WI38 (cell line): ENCODE results near the gene NOL3.

Source experiments
- H3K4me3 ChIP-seq: 2 replicates; pipeline ENCODE4 v1.5.1; 2011; ENCODE audit warnings: low read depth, mild to moderate bottlenecking, control low read depth, low read length
- CTCF ChIP-seq: IDR thresholded peaks from 2 replicates; pipeline ENCODE4 v1.5.1; 2012; ENCODE audit warnings: low read depth, mild to moderate bottlenecking, control low read depth, low read length

NOL3 gene

GRCh38 chr16:67209565-67209964 is 39.2 kb downstream of the NOL3 start:
- no peak overlapping the region for H3K4me3 ChIP-seq
- TF ChIP-seq CTCF = no peak

DNA sequence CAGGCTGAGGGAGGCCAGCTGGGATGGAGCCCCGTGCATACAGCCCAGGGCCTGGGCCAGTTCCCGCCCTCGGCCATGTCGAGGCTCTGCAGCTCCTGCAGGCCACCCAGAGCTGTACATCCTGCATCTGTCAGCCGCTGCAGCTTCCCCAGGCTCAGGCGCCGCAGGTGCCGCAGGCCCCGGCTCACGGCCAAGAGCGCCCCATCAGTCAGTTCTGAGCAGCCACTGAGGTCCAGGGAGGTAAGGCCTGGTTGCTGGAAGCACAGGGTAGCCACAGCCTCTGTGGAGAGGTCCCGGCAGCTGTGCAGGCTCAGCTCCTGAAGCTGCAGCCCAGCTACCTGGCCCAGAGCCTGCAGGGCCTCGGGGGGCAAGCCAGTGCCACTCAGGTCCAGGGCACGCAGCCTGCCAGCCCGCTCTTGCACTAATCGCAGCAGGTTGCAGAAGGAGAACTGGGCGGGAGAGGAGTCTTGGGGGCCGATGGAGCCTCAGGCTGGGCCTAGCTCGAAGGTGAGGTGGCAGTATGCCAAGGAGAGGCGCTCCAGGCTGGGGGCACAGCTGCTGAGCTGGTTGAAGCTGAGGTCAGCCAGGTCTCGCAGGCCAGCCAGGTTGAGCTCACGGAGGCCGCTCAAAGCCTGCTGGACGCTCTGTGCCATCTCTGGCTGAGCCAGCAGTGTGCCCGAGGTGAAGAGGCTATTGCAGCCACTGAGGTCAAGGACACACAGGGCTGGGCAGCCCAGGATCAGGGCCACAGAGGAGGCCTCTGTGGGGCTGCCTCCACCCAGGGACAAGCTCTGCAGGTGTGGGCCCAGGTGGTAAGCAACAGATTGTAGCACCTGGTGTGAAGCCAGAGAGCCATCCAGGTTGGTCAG is 40.0 kb downstream of the NOL3 start:
- no peak for TF ChIP-seq CTCF
- H3K4me3 ChIP-seq = no peak overlapping the region

DNA sequence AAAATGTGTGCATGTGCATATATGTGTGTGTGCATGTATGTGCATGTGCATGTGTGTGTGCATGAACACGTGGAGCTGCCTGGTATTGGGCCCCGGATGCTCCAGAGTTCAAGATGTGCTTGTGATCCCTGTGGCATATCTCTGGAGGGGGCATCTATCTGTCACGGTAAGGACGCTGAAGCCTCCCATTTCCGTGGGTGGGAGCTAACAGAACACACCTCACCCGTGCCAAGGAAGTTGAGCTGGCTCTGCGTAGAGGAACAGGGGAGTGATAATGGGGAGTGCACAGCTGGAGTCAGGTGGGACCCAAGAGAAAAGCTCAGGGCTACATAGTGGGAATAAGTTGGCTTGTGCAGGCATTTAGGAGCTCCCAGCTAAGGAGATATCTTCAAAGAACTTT is 41.3 kb downstream of the NOL3 start:
- no peak overlapping the region for H3K4me3 ChIP-seq
- TF ChIP-seq CTCF = no peak

GRCh38 chr16:67212766-67213165 is 42.4 kb downstream of the NOL3 start:
- TF ChIP-seq CTCF = no peak
- H3K4me3 ChIP-seq = no peak overlapping the region

DNA sequence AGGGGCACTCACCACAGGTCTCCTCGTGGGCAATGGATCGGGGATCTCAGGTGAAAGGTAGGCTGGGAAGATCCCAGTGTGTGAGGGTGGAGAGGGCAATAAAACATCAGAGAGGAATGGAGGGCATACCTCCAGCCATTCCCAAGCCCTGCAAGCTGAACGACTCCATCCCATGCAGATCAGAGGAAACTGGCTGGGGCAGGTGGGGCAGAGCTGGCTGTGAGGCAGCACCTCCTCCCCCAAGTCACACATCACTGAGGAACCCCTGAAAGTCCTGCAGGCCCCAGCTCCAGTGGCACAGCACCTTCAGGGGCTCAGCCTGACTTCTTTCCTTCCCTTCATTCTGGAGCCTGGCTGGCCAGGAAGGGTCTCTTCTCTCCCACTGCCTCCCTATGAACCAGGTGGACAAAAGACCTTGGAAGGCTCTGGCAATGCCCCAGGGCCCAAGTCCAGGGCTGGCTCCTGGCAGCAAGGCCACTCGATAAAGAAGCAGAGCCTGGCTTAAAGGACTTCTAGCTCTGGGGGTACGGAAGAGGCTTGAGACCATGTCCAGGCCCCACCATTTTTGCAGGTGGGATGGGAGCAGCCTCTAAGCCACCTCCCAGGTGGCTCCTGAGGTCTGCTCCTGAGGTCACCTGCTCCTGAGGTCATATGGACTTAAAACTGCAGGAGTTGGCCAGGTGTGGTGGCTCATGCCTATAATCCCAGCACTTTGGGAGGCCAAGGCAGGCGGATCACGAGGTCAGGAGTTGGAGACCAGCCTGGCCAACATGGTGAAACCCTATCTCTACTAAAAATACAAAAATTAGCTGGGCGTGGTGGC is 43.1 kb downstream of the NOL3 start:
- H3K4me3 ChIP-seq = no peak overlapping the region
- no peak for TF ChIP-seq CTCF

- no peak for TF ChIP-seq CTCF
- H3K4me3 ChIP-seq = no peak overlapping the region
Observed at GRCh38 chr16:67215706-67216105, 45.4 kb downstream of the NOL3 start.
